Endodermal cell (in vitro differentiated cells): ENCODE results near the gene ABCA4. TPM values are rescaled to one million over a fixed set of nuclear protein-coding genes. Genes with fewer than 3 reads are reported as not detected.

ENCODE experiments used
- DNase-seq: peaks from one replicate; pipeline ENCODE4 v3.0.0-alpha.2; 2017
- H3K27ac ChIP-seq: 2 replicates; pipeline ENCODE4 v1.5.1; 2013; ENCODE audit warnings: mild to moderate bottlenecking, low read depth, low read length, moderate library complexity
- H3K27me3 ChIP-seq: 2 replicates; pipeline ENCODE4 v1.6.1; 2013; ENCODE audit warnings: mild to moderate bottlenecking, low read length, moderate library complexity; ENCODE audit not compliant: insufficient read depth, control insufficient read depth, poor library complexity, severe bottlenecking
- H3K36me3 ChIP-seq: 2 replicates; pipeline ENCODE4 v1.7.0; 2013; ENCODE audit warnings: mild to moderate bottlenecking, low read length, moderate library complexity; ENCODE audit not compliant: control insufficient read depth, insufficient read depth
- H3K4me1 ChIP-seq: one replicate; pipeline ENCODE4 v1.7.0; 2013; ENCODE audit warnings: low read length; ENCODE audit not compliant: control insufficient read depth, insufficient read depth
- H3K4me3 ChIP-seq: 2 replicates; pipeline ENCODE4 v1.5.1; 2013; ENCODE audit warnings: mild to moderate bottlenecking, low read length, moderate library complexity
- H3K9ac ChIP-seq: 2 replicates; pipeline ENCODE4 v1.6.1; 2013; ENCODE audit warnings: mild to moderate bottlenecking, low read length, moderate library complexity; ENCODE audit not compliant: poor library complexity, severe bottlenecking; ENCODE audit errors: extremely low read depth
- H3K9me3 ChIP-seq: 2 replicates; pipeline ENCODE4 v1.6.1; 2013; ENCODE audit warnings: mild to moderate bottlenecking, low read length, moderate library complexity; ENCODE audit not compliant: control insufficient read depth
- H3K27ac Mint-ChIP-seq: 2 replicates; pipeline ENCODE4 v1.8.0; 2020; ENCODE audit warnings: mixed read lengths
- H3K27me3 Mint-ChIP-seq: 2 replicates; pipeline ENCODE4 v1.8.0; 2021; ENCODE audit warnings: mild to moderate bottlenecking, mixed read lengths; ENCODE audit not compliant: insufficient read depth
- H3K36me3 Mint-ChIP-seq: 2 replicates; pipeline ENCODE4 v1.8.0; 2020; ENCODE audit warnings: low read depth, mixed read lengths
- H3K4me1 Mint-ChIP-seq: 2 replicates; pipeline ENCODE4 v1.8.0; 2020; ENCODE audit warnings: mixed read lengths
- H3K4me3 Mint-ChIP-seq: 2 replicates; pipeline ENCODE4 v1.8.0; 2020; ENCODE audit warnings: mild to moderate bottlenecking, moderate library complexity, mixed read lengths
- H3K9me3 Mint-ChIP-seq: 2 replicates; pipeline ENCODE4 v1.8.0; 2020; ENCODE audit warnings: mild to moderate bottlenecking, mixed read lengths
- WGBS, 2 experiments: methylation state at CpG; one replicate each; pipeline versions ENCODE4 v1.1.5 to v1.1.7; 2013; ENCODE audit warnings: missing lambda C conversion rate in 2 of 2, mixed read lengths in 1 of 2; ENCODE audit not compliant: insufficient coverage in 1 of 2, insufficient read length in 1 of 2; 5-methylcytosine and 5-hydroxymethylcytosine counted together
- total RNA-seq, 2 donors: library from RNA; stranded (reverse); fragmentation: NEBNext Ultra II Directional in 1 of 2; extraction: Animal tissue kit (Norgen Biotek cat#: 25700) in 1 of 2; gene quantifications; 2 replicates in 1 of 2; 3 replicates in 1 of 2; pipeline ENCODE4 v1.2.1, GENCODE V29; 2021
- TF ChIP-seq, protein P1 (sequence below): fragments of 200-600 bp; sonication (generic); conservative IDR thresholded peaks from 2 replicates; pipeline ENCODE4 v1.5.0; 2021; ENCODE audit warnings: antibody characterized with exemption, mild to moderate bottlenecking

Gene ABCA4
- total RNA-seq, 2 donors from 2014 or later, result 1.6 to 1.7 TPM

DNA sequence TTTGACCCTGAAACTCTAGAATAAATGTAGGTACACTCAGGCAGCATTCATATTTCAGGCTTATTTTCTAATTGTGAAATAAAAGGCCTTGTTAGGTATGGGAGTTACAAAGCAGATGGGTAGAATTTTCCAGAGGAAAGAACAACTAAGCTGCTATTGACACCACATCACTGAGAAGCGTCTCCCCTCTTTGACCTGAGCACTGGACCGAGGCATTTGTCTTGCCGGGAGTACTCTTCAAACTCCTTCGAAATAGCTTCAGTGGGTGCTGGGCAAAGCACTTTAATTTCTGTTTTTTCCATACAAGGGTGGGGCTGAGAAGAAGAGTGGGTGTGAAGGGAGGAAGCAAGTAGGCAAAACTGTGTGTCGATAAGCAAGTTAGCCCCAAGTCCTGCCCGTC lies 36.4 kb downstream of the ABCA4 start:
- Mint-ChIP-seq H3K27me3 (peaks cover 3% of the 10 kb centered on the region), H3K4me1 (peaks cover 8% of the 10 kb centered on the region), H3K27ac (no peak overlapping the region), H3K4me3 (no peak overlapping the region), H3K36me3 (no peaks in the 10 kb centered on the region), H3K9me3 (no peaks in the 10 kb centered on the region)
- H3K27me3 ChIP-seq, result no peaks in the 10 kb centered on the region
- H3K9me3 ChIP-seq, result no peaks in the 10 kb centered on the region
- DNase-seq, result no peak
- TF ChIP-seq, protein P1, sequence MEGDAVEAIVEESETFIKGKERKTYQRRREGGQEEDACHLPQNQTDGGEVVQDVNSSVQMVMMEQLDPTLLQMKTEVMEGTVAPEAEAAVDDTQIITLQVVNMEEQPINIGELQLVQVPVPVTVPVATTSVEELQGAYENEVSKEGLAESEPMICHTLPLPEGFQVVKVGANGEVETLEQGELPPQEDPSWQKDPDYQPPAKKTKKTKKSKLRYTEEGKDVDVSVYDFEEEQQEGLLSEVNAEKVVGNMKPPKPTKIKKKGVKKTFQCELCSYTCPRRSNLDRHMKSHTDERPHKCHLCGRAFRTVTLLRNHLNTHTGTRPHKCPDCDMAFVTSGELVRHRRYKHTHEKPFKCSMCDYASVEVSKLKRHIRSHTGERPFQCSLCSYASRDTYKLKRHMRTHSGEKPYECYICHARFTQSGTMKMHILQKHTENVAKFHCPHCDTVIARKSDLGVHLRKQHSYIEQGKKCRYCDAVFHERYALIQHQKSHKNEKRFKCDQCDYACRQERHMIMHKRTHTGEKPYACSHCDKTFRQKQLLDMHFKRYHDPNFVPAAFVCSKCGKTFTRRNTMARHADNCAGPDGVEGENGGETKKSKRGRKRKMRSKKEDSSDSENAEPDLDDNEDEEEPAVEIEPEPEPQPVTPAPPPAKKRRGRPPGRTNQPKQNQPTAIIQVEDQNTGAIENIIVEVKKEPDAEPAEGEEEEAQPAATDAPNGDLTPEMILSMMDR, result no peak
- H3K36me3 ChIP-seq, result no peaks in the 10 kb centered on the region
- no peak overlapping the region for H3K9ac ChIP-seq
- no peak overlapping the region for H3K27ac ChIP-seq
- H3K4me1 ChIP-seq, result no peaks in the 10 kb centered on the region
- 91 to 100% methylated on average over 1 to 6 of the region's 6 CpGs for WGBS, 2 experiments
- no peak overlapping the region for H3K4me3 ChIP-seq

- no peak for DNase-seq
- TF ChIP-seq, protein P1, result no peak
- Mint-ChIP-seq H3K27me3 (peaks cover 3% of the 10 kb centered on the region), H3K27ac (no peak overlapping the region), H3K9me3 (no peaks in the 10 kb centered on the region), H3K4me3 (no peak overlapping the region), H3K4me1 (peaks cover 12% of the 10 kb centered on the region), H3K36me3 (no peaks in the 10 kb centered on the region)
- Histone ChIP-seq H3K4me3 (no peak overlapping the region), H3K36me3 (no peaks in the 10 kb centered on the region), H3K4me1 (no peaks in the 10 kb centered on the region), H3K27me3 (no peaks in the 10 kb centered on the region), H3K27ac (no peak overlapping the region), H3K9me3 (no peaks in the 10 kb centered on the region), H3K9ac (no peak overlapping the region)
These were observed 36.9 kb downstream of the ABCA4 start for GRCh38 chr1:94084085-94084484.

GRCh38 chr1:94083681-94084080 lies 37.3 kb downstream of the ABCA4 start:
- DNase-seq, result no peak
- Mint-ChIP-seq H3K27ac (no peak overlapping the region), H3K36me3 (no peaks in the 10 kb centered on the region), H3K4me1 (peaks cover 16% of the 10 kb centered on the region), H3K4me3 (no peak overlapping the region), H3K27me3 (peaks cover 3% of the 10 kb centered on the region), H3K9me3 (no peaks in the 10 kb centered on the region)
- WGBS, 2 experiments, result 88 to 91% methylated on average over 3 to 4 of the region's 4 CpGs
- no peak overlapping the region for H3K4me3 ChIP-seq
- H3K9ac ChIP-seq, result no peak overlapping the region
- no peaks in the 10 kb centered on the region for H3K36me3 ChIP-seq
- no peaks in the 10 kb centered on the region for H3K9me3 ChIP-seq
- TF ChIP-seq, protein P1, result no peak
- H3K27ac ChIP-seq, result no peak overlapping the region
- peaks cover 4% of the 10 kb centered on the region for H3K4me1 ChIP-seq
- H3K27me3 ChIP-seq, result no peaks in the 10 kb centered on the region
